ENCODE data around the gene TCN2. TPM values are rescaled to one million over a fixed set of nuclear protein-coding genes. Genes with fewer than 3 reads are reported as not detected.
"Not testable (repeated sequence)": the region's sequence is repeated elsewhere in the genome, so short reads cannot be mapped to it uniquely, and the experiment has no call there.

The TCN2 gene
- total RNA-seq, 1 experiment from 2014 or later: 0.93 TPM

- no peak for DNase-seq
- no peak overlapping the region for H3K4me3 ChIP-seq (ENCODE audit: low read length)
- H2AFZ ChIP-seq (ENCODE audit: low read length): no peak overlapping the region
- H3K27ac ChIP-seq (ENCODE audit: low read length): no peak overlapping the region
- no peaks in the 10 kb centered on the region for H3K36me3 ChIP-seq (ENCODE audit: insufficient read depth, low read length)
- no peak overlapping the region for H3K9ac ChIP-seq (ENCODE audit: low read length)
- H3K9me2 ChIP-seq (replicated peaks; ENCODE audit: insufficient read depth, low read length): no peaks in the 10 kb centered on the region
- no peaks in the 10 kb centered on the region for H4K20me1 ChIP-seq (ENCODE audit: insufficient read depth, low read depth, low read length)
- no peaks in the 10 kb centered on the region for H3K9me3 ChIP-seq (ENCODE audit: low read length)
- no peaks in the 10 kb centered on the region for H3K27me3 ChIP-seq (ENCODE audit: low read length)
- no peaks in the 10 kb centered on the region for H3K79me2 ChIP-seq (ENCODE audit: low read length)
- no peaks in the 10 kb centered on the region for H3K4me1 ChIP-seq (ENCODE audit: low read length)
- no peak overlapping the region for H3K4me2 ChIP-seq (ENCODE audit: low read depth, low read length, poor library complexity, severe bottlenecking)
These were observed 42.2 kb upstream of the TCN2 start for GRCh38 chr22:30564761-30565119.

GRCh38 chr22:30565341-30565740 is 41.6 kb upstream of the TCN2 start:
- H3K9me2 ChIP-seq (replicated peaks; ENCODE audit: insufficient read depth, low read length): no peaks in the 10 kb centered on the region
- no peak overlapping the region for H2AFZ ChIP-seq (ENCODE audit: low read length)
- H3K27me3 ChIP-seq (ENCODE audit: low read length): no peaks in the 10 kb centered on the region
- no peaks in the 10 kb centered on the region for H3K79me2 ChIP-seq (ENCODE audit: low read length)
- H3K4me3 ChIP-seq (ENCODE audit: low read length): no peak overlapping the region
- H3K9ac ChIP-seq (ENCODE audit: low read length): no peak overlapping the region
- no peak overlapping the region for H3K27ac ChIP-seq (ENCODE audit: low read length)
- H3K4me1 ChIP-seq (ENCODE audit: low read length): no peaks in the 10 kb centered on the region
- H4K20me1 ChIP-seq (ENCODE audit: insufficient read depth, low read depth, low read length): no peaks in the 10 kb centered on the region
- H3K36me3 ChIP-seq (ENCODE audit: insufficient read depth, low read length): no peaks in the 10 kb centered on the region
- no peak overlapping the region for H3K4me2 ChIP-seq (ENCODE audit: low read depth, low read length, poor library complexity, severe bottlenecking)
- DNase-seq: no peak
- H3K9me3 ChIP-seq (ENCODE audit: low read length): no peaks in the 10 kb centered on the region

GRCh38 chr22:30566125-30566524 is 40.8 kb upstream of the TCN2 start:
- Histone ChIP-seq H3K36me3 (ENCODE audit: insufficient read depth, low read length) (no peaks in the 10 kb centered on the region), H2AFZ (ENCODE audit: low read length) (no peak overlapping the region), H3K79me2 (ENCODE audit: low read length) (no peaks in the 10 kb centered on the region), H3K4me3 (ENCODE audit: low read length) (no peak overlapping the region), H3K9me2 (replicated peaks; ENCODE audit: insufficient read depth, low read length) (no peaks in the 10 kb centered on the region), H3K4me2 (ENCODE audit: low read depth, low read length, poor library complexity, severe bottlenecking) (no peak overlapping the region), H3K9me3 (ENCODE audit: low read length) (no peaks in the 10 kb centered on the region), H4K20me1 (ENCODE audit: insufficient read depth, low read depth, low read length) (no peaks in the 10 kb centered on the region), H3K27ac (ENCODE audit: low read length) (no peak overlapping the region), H3K4me1 (ENCODE audit: low read length) (no peaks in the 10 kb centered on the region), H3K27me3 (ENCODE audit: low read length) (no peaks in the 10 kb centered on the region), H3K9ac (ENCODE audit: low read length) (no peak overlapping the region)
- no peak for DNase-seq

GRCh38 chr22:30567277-30567676 is 39.7 kb upstream of the TCN2 start:
- H4K20me1 ChIP-seq (ENCODE audit: insufficient read depth, low read depth, low read length); H3K9me2 ChIP-seq (replicated peaks; ENCODE audit: insufficient read depth, low read length); H3K4me3 ChIP-seq (ENCODE audit: low read length); H3K36me3 ChIP-seq (ENCODE audit: insufficient read depth, low read length); H2AFZ ChIP-seq (ENCODE audit: low read length); H3K79me2 ChIP-seq (ENCODE audit: low read length); H3K9ac ChIP-seq (ENCODE audit: low read length); H3K27me3 ChIP-seq (ENCODE audit: low read length); H3K27ac ChIP-seq (ENCODE audit: low read length); H3K4me1 ChIP-seq (ENCODE audit: low read length); DNase-seq; H3K4me2 ChIP-seq (ENCODE audit: low read depth, low read length, poor library complexity, severe bottlenecking); H3K9me3 ChIP-seq (ENCODE audit: low read length): not testable (repeated sequence)

- Histone ChIP-seq H3K4me2 (ENCODE audit: low read depth, low read length, poor library complexity, severe bottlenecking) (no peak overlapping the region), H3K9ac (ENCODE audit: low read length) (no peak overlapping the region), H3K27me3 (ENCODE audit: low read length) (no peaks in the 10 kb centered on the region), H3K27ac (ENCODE audit: low read length) (no peak overlapping the region), H3K4me1 (ENCODE audit: low read length) (no peaks in the 10 kb centered on the region), H3K9me2 (replicated peaks; ENCODE audit: insufficient read depth, low read length) (no peaks in the 10 kb centered on the region), H3K36me3 (ENCODE audit: insufficient read depth, low read length) (no peaks in the 10 kb centered on the region), H3K4me3 (ENCODE audit: low read length) (no peak overlapping the region), H3K79me2 (ENCODE audit: low read length) (no peaks in the 10 kb centered on the region), H3K9me3 (ENCODE audit: low read length) (no peaks in the 10 kb centered on the region), H2AFZ (ENCODE audit: low read length) (no peak overlapping the region), H4K20me1 (ENCODE audit: insufficient read depth, low read depth, low read length) (0 out of 2 replicates have a peak, but pooled peaks cover 8% of the 10 kb centered on the region)
- no peak for DNase-seq
These were observed 38.7 kb upstream of the TCN2 start for GRCh38 chr22:30568137-30568805.

GRCh38 chr22:30569674-30570202 is 37.2 kb upstream of the TCN2 start:
- H2AFZ ChIP-seq (ENCODE audit: low read length): no peak overlapping the region
- H3K4me1 ChIP-seq (ENCODE audit: low read length): no peaks in the 10 kb centered on the region
- H3K4me2 ChIP-seq (ENCODE audit: low read depth, low read length, poor library complexity, severe bottlenecking): no peak overlapping the region
- DNase-seq: no peak
- no peaks in the 10 kb centered on the region for H3K9me2 ChIP-seq (replicated peaks; ENCODE audit: insufficient read depth, low read length)
- no peaks in the 10 kb centered on the region for H3K79me2 ChIP-seq (ENCODE audit: low read length)
- no peak overlapping the region for H3K9ac ChIP-seq (ENCODE audit: low read length)
- no peaks in the 10 kb centered on the region for H3K9me3 ChIP-seq (ENCODE audit: low read length)
- 0 out of 2 replicates have a peak, but pooled peaks cover 10% of the 10 kb centered on the region for H4K20me1 ChIP-seq (ENCODE audit: insufficient read depth, low read depth, low read length)
- no peaks in the 10 kb centered on the region for H3K36me3 ChIP-seq (ENCODE audit: insufficient read depth, low read length)
- no peak overlapping the region for H3K4me3 ChIP-seq (ENCODE audit: low read length)
- H3K27ac ChIP-seq (ENCODE audit: low read length): no peak overlapping the region
- H3K27me3 ChIP-seq (ENCODE audit: low read length): no peaks in the 10 kb centered on the region

GRCh38 chr22:30572210-30572609 is 34.8 kb upstream of the TCN2 start:
- Histone ChIP-seq H3K9ac (ENCODE audit: low read length) (no peak overlapping the region), H2AFZ (ENCODE audit: low read length) (no peak overlapping the region), H3K4me2 (ENCODE audit: low read depth, low read length, poor library complexity, severe bottlenecking) (no peak overlapping the region), H3K9me3 (ENCODE audit: low read length) (no peaks in the 10 kb centered on the region), H3K4me3 (ENCODE audit: low read length) (no peak overlapping the region), H3K27ac (ENCODE audit: low read length) (no peak overlapping the region), H3K4me1 (ENCODE audit: low read length) (no peaks in the 10 kb centered on the region), H3K36me3 (ENCODE audit: insufficient read depth, low read length) (peaks cover 2% of the 10 kb centered on the region), H3K9me2 (replicated peaks; ENCODE audit: insufficient read depth, low read length) (no peaks in the 10 kb centered on the region), H3K27me3 (ENCODE audit: low read length) (no peaks in the 10 kb centered on the region), H3K79me2 (ENCODE audit: low read length) (no peaks in the 10 kb centered on the region), H4K20me1 (ENCODE audit: insufficient read depth, low read depth, low read length) (0 out of 2 replicates have a peak, but pooled peaks cover 19% of the 10 kb centered on the region)
- no peak for DNase-seq

- no peak for DNase-seq
- Histone ChIP-seq H3K27ac (ENCODE audit: low read length) (no peak overlapping the region), H3K4me1 (ENCODE audit: low read length) (no peaks in the 10 kb centered on the region), H3K9ac (ENCODE audit: low read length) (no peak overlapping the region), H4K20me1 (ENCODE audit: insufficient read depth, low read depth, low read length) (0 out of 2 replicates have a peak, but pooled peaks cover 21% of the 10 kb centered on the region), H3K4me3 (ENCODE audit: low read length) (no peak overlapping the region), H3K36me3 (ENCODE audit: insufficient read depth, low read length) (peaks cover 2% of the 10 kb centered on the region), H3K9me2 (replicated peaks; ENCODE audit: insufficient read depth, low read length) (no peaks in the 10 kb centered on the region), H3K79me2 (ENCODE audit: low read length) (no peaks in the 10 kb centered on the region), H2AFZ (ENCODE audit: low read length) (no peak overlapping the region), H3K4me2 (ENCODE audit: low read depth, low read length, poor library complexity, severe bottlenecking) (no peak overlapping the region), H3K9me3 (ENCODE audit: low read length) (no peaks in the 10 kb centered on the region), H3K27me3 (ENCODE audit: low read length) (no peaks in the 10 kb centered on the region)
These were observed 34.0 kb upstream of the TCN2 start for GRCh38 chr22:30572840-30573593.
